ENCODE measurements around the gene ZMYND10. TPM values are rescaled to one million over a fixed set of nuclear protein-coding genes. Genes with fewer than 3 reads are reported as not detected.

ZMYND10 gene
- total RNA-seq, 1 experiment from 2014 or later, result 0.74 TPM

GRCh38 chr3:50358911-50359759, 13.6 kb upstream of the ZMYND10 start, which contains the start of gene TMEM115:
TMEM115 (minus strand) TSS chr3:50359521; CDS start chr3:50359063, 458 bp downstream.
- Mint-ChIP-seq H3K4me1 (peaks cover 24% of the 10 kb centered on the region), H3K9me3 (no peaks in the 10 kb centered on the region), H3K4me3 (peak within 1 kb of the TSS; percentile 93), H3K27ac (peak within 1 kb of the TSS; percentile 32), H3K36me3 (peaks cover 14% of the 10 kb centered on the region), H3K27me3 (ENCODE audit: low read depth) (peaks cover 19% of the 10 kb centered on the region)
- peak; percentile 96 for DNase-seq (ENCODE audit: low spot score)
- CTCF ChIA-PET, result interaction anchor here (1.3 kb wide), 1 partner anchor 12 kb away, joined by 7 read pairs; no protein-coding TSS in a partner anchor
- POLR2A ChIA-PET, result no interaction called here
- ATAC-seq, result peak; percentile 99
- TF ChIP-seq FOXJ3 (CRISPR knock-in tag; IDR thresholded peaks at IDR 0.05; ENCODE audit: borderline replicate concordance) (no peak), HMGXB4 (CRISPR knock-in tag; IDR thresholded peaks at IDR 0.05) (0 out of 2 replicates have a peak, but pooled peaks have one; percentile 47), NR1H2 (CRISPR knock-in tag; IDR thresholded peaks at IDR 0.05) (no peak), ATF6 (CRISPR knock-in tag; IDR thresholded peaks at IDR 0.05) (no peak), OVOL2 (CRISPR knock-in tag; IDR thresholded peaks at IDR 0.05; ENCODE audit: borderline replicate concordance) (no peak), TCF7 (CRISPR knock-in tag; IDR thresholded peaks at IDR 0.05; ENCODE audit: low read depth) (no peak), EMX1 (CRISPR knock-in tag; IDR thresholded peaks at IDR 0.05) (no peak), KAT7 (CRISPR knock-in tag; IDR thresholded peaks at IDR 0.05; ENCODE audit: borderline replicate concordance) (0 out of 2 replicates have a peak, but pooled peaks have one; percentile 12), ZNF512 (CRISPR knock-in tag; IDR thresholded peaks at IDR 0.05; ENCODE audit: borderline replicate concordance) (no peak), ELF4 (CRISPR knock-in tag; IDR thresholded peaks at IDR 0.05; ENCODE audit: low read depth) (no peak), NFATC4 (CRISPR knock-in tag; IDR thresholded peaks at IDR 0.05) (no peak), CBFB (CRISPR knock-in tag; IDR thresholded peaks at IDR 0.05; ENCODE audit: low read depth) (no peak), ARID4B (CRISPR knock-in tag; IDR thresholded peaks at IDR 0.05; ENCODE audit: borderline replicate concordance) (peak; percentile 72; the same call in 1 of the 2 replicates), FOXP4 (CRISPR knock-in tag; IDR thresholded peaks at IDR 0.05) (0 out of 2 replicates have a peak, but pooled peaks have one; percentile 52), E2F5 (CRISPR knock-in tag; IDR thresholded peaks at IDR 0.05) (no peak), CREB1 (CRISPR knock-in tag; IDR thresholded peaks at IDR 0.05) (no peak), MXD4 (CRISPR knock-in tag; IDR thresholded peaks at IDR 0.05; ENCODE audit: borderline replicate concordance) (no peak), USF1 (CRISPR knock-in tag; IDR thresholded peaks at IDR 0.05) (peak; percentile 12; the same call in 1 of the 2 replicates), ERG (CRISPR knock-in tag; IDR thresholded peaks at IDR 0.05) (no peak), NFYB (CRISPR knock-in tag; conservative IDR thresholded peaks at IDR 0.05; ENCODE audit: low read depth) (no peak)

Measured in WTC11 (cell line).